Stimulated activated CD8-positive, alpha-beta memory T cell treated with anti-CD3 and anti-CD28 coated beads, Interleukin-7, amount 100 ng/mL, for 1 hour (primary cell): ENCODE measurements around the gene RHOBTB3.
"Not testable (repeated sequence)": the region's sequence is repeated elsewhere in the genome, so short reads cannot be mapped to it uniquely, and the experiment has no call there.

Source experiments
- DNase-seq, 2 donors: peaks; one replicate each; pipeline ENCODE4 v3.0.0-alpha.2; 2020; ENCODE audit warnings: low read depth in 2 of 2

Gene RHOBTB3

DNA sequence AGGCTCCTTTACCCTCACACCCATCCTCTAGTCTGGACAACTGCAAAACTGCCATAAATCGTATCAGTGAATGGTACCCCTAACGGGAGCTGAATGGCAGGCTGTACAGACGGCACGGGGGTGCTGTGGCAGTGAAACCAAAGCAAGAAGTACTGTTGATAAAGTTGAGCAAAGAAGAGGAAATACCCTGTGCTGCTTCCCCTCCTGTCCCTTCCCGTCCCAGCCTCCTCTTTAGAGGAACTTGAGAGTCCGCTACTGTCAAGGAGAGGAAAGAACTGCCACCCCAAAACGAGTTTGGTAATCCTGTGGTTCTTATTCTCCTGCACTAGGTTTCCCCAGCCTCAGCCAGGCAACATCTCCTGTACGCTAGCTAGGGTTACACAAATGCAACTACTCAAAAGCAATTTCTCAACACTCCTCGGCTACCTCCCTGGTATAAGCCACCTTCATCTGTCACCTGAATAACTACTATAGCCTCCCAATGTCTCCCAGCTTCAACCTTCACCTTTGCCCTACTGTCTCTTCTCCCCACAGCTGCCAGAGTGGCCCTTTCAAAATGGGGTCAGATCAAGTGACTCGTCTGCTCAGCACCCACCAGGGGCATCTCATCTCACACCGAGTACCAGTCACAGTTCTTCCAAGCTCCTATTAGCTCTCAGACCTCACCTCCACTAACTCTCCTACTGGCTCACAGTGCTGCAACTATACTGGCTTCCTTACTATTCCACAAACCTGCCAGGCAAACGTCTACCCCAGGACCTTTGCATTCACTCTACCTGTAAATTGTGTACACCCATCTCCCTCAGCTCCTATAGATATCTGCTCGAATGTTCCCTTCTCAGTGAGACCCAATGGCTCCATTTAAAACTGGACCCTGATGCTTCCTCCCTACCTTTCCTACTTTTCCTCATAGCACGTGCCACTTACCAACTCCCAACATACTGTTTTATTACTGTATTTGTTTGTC is 87.3 kb downstream of the RHOBTB3 start:
- DNase-seq = no peak

- DNase-seq = no peak
Measured at GRCh38 chr5:95821110-95822021, 90.2 kb downstream of the RHOBTB3 start.

- DNase-seq = no peak
Measured at GRCh38 chr5:95822043-95822541, 91.0 kb downstream of the RHOBTB3 start.

- no peak for DNase-seq
Measured at GRCh38 chr5:95822542-95823181, 91.5 kb downstream of the RHOBTB3 start, which contains the start of gene GLRX. TSS of gene GLRX (minus strand) at chr5:95822726. CDS start at chr5:95822662, 64 bp downstream.

GRCh38 chr5:95823218-95823737 is 92.1 kb downstream of the RHOBTB3 start:
- no peak for DNase-seq

GRCh38 chr5:95823738-95824609 is 92.8 kb downstream of the RHOBTB3 start:
- DNase-seq = peak in 1 of 2 donors; percentile 34

DNA sequence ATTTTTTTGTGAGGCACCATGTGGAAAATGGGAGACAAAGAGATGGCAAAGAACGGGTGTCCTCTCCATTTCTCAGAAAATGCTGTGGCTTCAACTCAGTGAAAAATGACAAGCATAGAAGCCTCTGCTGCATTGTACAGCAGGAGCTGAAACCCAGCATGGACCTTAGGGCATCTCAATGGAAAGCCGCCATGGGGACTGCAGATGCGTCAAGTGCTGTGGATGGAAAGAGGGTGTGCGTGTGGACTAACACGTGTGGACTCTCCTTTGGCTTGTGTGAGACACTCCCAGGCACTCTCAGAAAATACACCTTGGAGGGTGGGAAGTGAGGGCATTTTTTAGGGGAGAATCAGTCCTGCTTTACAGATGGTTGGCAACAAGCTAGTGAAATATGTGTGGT is 93.6 kb downstream of the RHOBTB3 start:
- DNase-seq = no peak

DNA sequence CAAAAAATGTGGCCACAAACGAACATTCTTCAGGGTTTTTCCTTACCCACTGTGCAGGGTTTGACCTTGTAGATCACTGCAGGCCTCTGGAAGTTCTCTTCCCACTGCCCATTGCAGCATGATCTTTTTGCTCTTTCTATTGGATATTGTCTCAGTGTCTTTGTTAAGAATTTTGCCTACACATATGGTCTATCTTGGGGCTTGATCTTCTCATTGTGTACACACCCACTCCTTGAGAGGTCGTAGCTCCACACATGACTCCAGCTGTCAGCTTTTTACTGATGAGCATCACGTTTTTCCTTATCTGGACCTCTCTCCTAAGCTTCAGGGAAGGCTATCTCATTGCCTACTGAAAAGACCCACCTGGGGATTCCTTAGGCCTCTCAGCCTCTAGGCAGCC is 94.4 kb downstream of the RHOBTB3 start:
- no peak for DNase-seq

GRCh38 chr5:95826949-95827891 is 96.1 kb downstream of the RHOBTB3 start:
- DNase-seq = no peak

- no peak for DNase-seq
Measured at GRCh38 chr5:95827892-95828246, 96.7 kb downstream of the RHOBTB3 start.

GRCh38 chr5:95830226-95830625 is 99.1 kb downstream of the RHOBTB3 start:
- no peak for DNase-seq

GRCh38 chr5:95832664-95833063 is 101.5 kb downstream of the RHOBTB3 start:
- DNase-seq = no peak

GRCh38 chr5:95835682-95836385 is 104.7 kb downstream of the RHOBTB3 start:
- DNase-seq = no peak

DNA sequence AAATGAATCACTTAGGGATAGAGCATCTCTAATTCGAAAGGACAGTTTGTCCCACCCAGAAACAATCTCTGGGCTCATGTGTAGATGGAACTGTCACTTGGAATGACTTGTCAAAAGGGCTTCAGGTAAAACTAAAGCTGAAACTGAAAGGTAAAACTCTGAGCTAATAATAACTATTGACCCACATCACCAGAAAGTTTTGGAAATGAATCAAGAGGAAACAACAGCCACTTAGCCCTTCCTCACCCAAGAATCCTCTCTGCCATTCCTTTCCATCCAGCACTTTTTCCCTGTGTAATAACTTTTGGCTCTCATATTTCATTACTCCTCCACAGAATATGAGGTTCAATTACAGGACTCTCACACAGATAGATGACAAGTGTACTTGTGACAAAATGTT is 105.4 kb downstream of the RHOBTB3 start:
- DNase-seq = no peak

DNA sequence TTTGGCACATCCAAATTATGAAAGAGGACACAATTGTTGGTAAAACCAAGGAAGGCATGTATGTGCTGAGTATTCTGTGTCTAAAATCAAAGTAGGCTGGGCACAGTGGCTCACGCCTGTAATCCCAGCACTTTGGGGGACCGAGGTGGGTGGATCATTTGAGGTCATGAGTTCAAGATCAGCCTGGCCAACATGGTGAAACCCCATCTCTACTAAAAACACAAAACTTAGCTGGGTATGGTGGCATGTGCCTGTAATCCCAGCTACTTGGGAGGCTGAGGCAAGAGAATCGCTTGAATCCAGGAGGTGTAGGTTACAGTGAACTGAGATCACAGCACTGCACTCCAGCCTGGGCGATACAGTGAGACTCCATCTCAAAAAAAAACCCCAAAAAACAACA is 105.8 kb downstream of the RHOBTB3 start:
- DNase-seq = not testable (repeated sequence)

DNA sequence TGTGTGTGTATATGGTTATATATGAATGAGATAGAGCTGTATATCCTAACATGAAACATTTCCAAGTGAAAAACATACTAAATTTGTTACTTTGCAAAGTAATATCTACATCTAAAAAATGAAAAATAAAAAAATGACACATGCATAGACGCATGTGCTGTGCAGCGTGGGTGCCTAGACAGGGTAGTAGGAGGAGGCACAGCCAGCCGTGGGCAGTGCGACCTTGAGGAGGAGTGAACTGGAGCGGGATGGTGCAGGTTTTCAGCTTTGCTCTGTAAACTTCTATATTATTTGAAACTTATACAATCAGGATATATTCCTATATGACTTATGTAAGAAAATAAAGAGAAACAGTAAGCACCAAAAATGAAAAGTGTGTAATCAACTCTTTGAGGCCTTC is 106.4 kb downstream of the RHOBTB3 start:
- DNase-seq = no peak

DNA sequence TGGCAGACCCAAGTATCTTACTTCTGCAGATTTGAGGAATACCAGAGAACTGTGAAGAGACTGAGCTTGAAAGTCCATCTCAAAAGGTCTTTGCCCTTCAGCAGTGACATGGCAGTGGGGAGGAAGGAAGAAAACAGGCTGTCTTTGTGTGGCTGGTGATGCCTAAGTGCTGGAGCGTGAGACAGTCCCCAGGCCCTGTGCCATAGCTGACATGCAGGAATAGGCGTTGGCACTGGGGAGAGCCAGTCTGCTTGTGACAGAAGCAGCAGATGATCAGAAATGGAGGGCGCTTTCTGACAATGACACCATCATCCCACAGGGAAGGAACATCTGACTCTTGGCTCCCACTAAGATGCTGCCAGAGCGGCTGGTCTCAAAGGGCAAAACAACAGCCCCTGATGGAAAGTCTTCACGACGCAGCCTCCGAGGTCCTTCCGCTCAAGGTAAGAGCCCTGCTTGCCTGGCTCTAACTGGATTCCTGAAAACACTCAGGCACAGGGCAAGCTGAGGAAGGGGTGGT is 106.9 kb downstream of the RHOBTB3 start:
- DNase-seq = no peak

GRCh38 chr5:95838556-95838955 is 107.4 kb downstream of the RHOBTB3 start:
- DNase-seq = no peak
